HFFc6 (cell line): ENCODE results near the gene CTRB2. TPM values are rescaled to one million over a fixed set of nuclear protein-coding genes. Genes with fewer than 3 reads are reported as not detected.

Source experiments
- DNase-seq: peaks from one replicate; pipeline ENCODE4 v3.0.0-alpha.2; 2018
- H3K27ac Mint-ChIP-seq: 2 replicates; pipeline ENCODE4 v1.8.0; 2020; ENCODE audit warnings: mild to moderate bottlenecking, mixed read lengths
- H3K27me3 Mint-ChIP-seq: 2 replicates; pipeline ENCODE4 v1.8.0; 2021; ENCODE audit warnings: mild to moderate bottlenecking, moderate library complexity, mixed read lengths; ENCODE audit not compliant: insufficient read depth
- H3K36me3 Mint-ChIP-seq: 2 replicates; pipeline ENCODE4 v1.8.0; 2021; ENCODE audit warnings: low read depth, mixed read lengths
- H3K4me1 Mint-ChIP-seq: 2 replicates; pipeline ENCODE4 v1.8.0; 2020; ENCODE audit warnings: low read depth, mixed read lengths
- H3K4me3 Mint-ChIP-seq: 2 replicates; pipeline ENCODE4 v1.8.0; 2020; ENCODE audit warnings: mild to moderate bottlenecking, moderate library complexity, mixed read lengths
- H3K9me3 Mint-ChIP-seq: 2 replicates; pipeline ENCODE4 v1.8.0; 2020; ENCODE audit warnings: mild to moderate bottlenecking, mixed read lengths
- CTCF ChIP-seq: fragments of 200-600 bp; sonication (generic); IDR thresholded peaks from 2 replicates; pipeline ENCODE4 v1.5.0; 2021; ENCODE audit warnings: antibody characterized with exemption, mild to moderate bottlenecking
- total RNA-seq, 6 experiments: library from RNA; stranded (reverse); fragmentation: NEBNext Ultra II Directional; extraction: Animal tissue kit (Norgen Biotek cat#: 25700); gene quantifications; 2 replicates in 1 of 6; 3 replicates in 5 of 6; pipeline ENCODE4 v1.2.3, GENCODE V29; 2021

The CTRB2 gene
- total RNA-seq, 6 experiments from 2014 or later, result not detected

GRCh38 chr16:75188832-75189477, 18.0 kb downstream of the CTRB2 start:
- Mint-ChIP-seq H3K27me3 (peaks cover 16% of the 10 kb centered on the region), H3K4me3 (no peak overlapping the region), H3K27ac (no peak overlapping the region), H3K4me1 (no peaks in the 10 kb centered on the region), H3K36me3 (peaks cover 10% of the 10 kb centered on the region), H3K9me3 (peaks cover 27% of the 10 kb centered on the region)
- no peak for DNase-seq
- no peak for TF ChIP-seq CTCF

DNA sequence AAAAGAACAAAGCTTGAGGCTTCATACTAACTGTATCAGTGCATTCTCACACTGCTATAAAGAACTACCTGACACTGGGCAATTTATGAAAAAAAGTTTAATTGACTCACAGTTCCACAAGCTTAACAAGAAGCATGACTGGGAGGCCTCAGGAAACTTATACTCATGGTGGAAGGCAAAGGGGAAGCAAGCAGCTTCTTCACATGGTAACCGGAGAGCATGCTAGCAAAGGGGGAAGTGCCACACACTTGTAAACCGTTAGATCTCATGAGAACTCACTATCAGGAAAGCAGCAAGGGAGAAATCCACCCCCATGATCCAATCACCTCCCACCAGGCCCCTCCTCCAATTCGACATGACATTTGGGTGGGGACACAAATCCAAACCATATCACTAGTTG, 25.3 kb downstream of the CTRB2 start:
- TF ChIP-seq CTCF, result no peak
- DNase-seq, result no peak
- no peaks in the 10 kb centered on the region for H3K4me1 Mint-ChIP-seq
- peaks cover 59% of the 10 kb centered on the region for H3K9me3 Mint-ChIP-seq
- H3K36me3 Mint-ChIP-seq, result peaks cover 20% of the 10 kb centered on the region
- no peak overlapping the region for H3K4me3 Mint-ChIP-seq
- no peak overlapping the region for H3K27ac Mint-ChIP-seq
- peaks cover 8% of the 10 kb centered on the region for H3K27me3 Mint-ChIP-seq

- H3K27ac Mint-ChIP-seq, result no peak overlapping the region
- H3K4me3 Mint-ChIP-seq, result no peak overlapping the region
- peaks cover 24% of the 10 kb centered on the region for H3K36me3 Mint-ChIP-seq
- H3K4me1 Mint-ChIP-seq, result no peaks in the 10 kb centered on the region
- no peak for TF ChIP-seq CTCF
- DNase-seq, result no peak
- peaks cover 4% of the 10 kb centered on the region for H3K27me3 Mint-ChIP-seq
- peaks cover 65% of the 10 kb centered on the region for H3K9me3 Mint-ChIP-seq
These were observed 27.8 kb downstream of the CTRB2 start for GRCh38 chr16:75179208-75179607.

- DNase-seq, result no peak
- Mint-ChIP-seq H3K4me1 (no peaks in the 10 kb centered on the region), H3K36me3 (peaks cover 45% of the 10 kb centered on the region), H3K9me3 (peaks cover 78% of the 10 kb centered on the region), H3K27ac (no peak overlapping the region), H3K27me3 (peaks cover 5% of the 10 kb centered on the region), H3K4me3 (no peak overlapping the region)
- TF ChIP-seq CTCF, result no peak
These were observed 30.0 kb downstream of the CTRB2 start for GRCh38 chr16:75176926-75177325.

DNA sequence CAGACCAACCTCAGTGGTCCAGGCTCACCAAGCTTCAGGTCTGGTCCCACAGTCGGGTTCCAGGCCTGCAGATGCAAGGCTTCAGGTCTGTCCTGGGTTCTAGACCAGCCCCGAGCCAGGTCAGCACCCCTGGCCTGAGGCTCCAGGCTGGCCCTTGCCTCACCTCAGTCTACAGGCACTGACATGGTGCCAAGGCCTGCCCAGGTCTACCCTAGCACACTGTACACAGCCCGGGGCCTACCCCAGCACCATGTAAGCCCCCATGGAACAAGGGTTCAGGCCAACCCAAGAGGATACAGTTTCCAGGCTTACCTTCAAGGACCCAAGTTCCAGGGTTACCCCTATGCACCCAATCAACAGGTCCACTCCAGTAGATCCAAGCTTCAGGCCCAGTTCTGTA, 31.9 kb downstream of the CTRB2 start:
- Mint-ChIP-seq H3K4me1 (no peaks in the 10 kb centered on the region), H3K36me3 (peaks cover 60% of the 10 kb centered on the region), H3K4me3 (no peak overlapping the region), H3K27me3 (peaks cover 5% of the 10 kb centered on the region), H3K27ac (no peak overlapping the region), H3K9me3 (peaks cover 86% of the 10 kb centered on the region)
- TF ChIP-seq CTCF, result no peak
- DNase-seq, result no peak
